ENCODE results near the gene MGA. TPM values are rescaled to one million over a fixed set of nuclear protein-coding genes. Genes with fewer than 3 reads are reported as not detected.

MGA gene
- total RNA-seq (2014; rRNA removed; shearing (Covaris generic); ENCODE audit: low replicate concordance) = 10.4 and 12.8 TPM in 2 replicates

GRCh38 chr15:41660235-41661077, at the start of gene MGA:
MGA (plus strand) TSS chr15:41660405.
- H3K27me3 ChIP-seq = no peaks in the 10 kb centered on the region
- peak; percentile 40 for DNase-seq
- peak within 1 kb of the TSS; percentile 61 for H3K4me3 ChIP-seq
- no peaks in the 10 kb centered on the region for H3K36me3 ChIP-seq
- H3K9me3 ChIP-seq = no peaks in the 10 kb centered on the region

GRCh38 chr15:41620536-41621199, 39.5 kb upstream of the MGA start:
- no peaks in the 10 kb centered on the region for H3K27me3 ChIP-seq
- no peaks in the 10 kb centered on the region for H3K9me3 ChIP-seq
- peak overlapping the region; percentile 65 for H3K4me3 ChIP-seq
- no peaks in the 10 kb centered on the region for H3K36me3 ChIP-seq
- no peak for DNase-seq

GRCh38 chr15:41621200-41622193, 38.7 kb upstream of the MGA start:
- peak overlapping the region; percentile 65 for H3K4me3 ChIP-seq
- no peaks in the 10 kb centered on the region for H3K9me3 ChIP-seq
- H3K36me3 ChIP-seq = no peaks in the 10 kb centered on the region
- peak; percentile 89 for DNase-seq
- no peaks in the 10 kb centered on the region for H3K27me3 ChIP-seq

- Histone ChIP-seq H3K4me3 (no peak overlapping the region), H3K36me3 (no peaks in the 10 kb centered on the region), H3K27me3 (no peaks in the 10 kb centered on the region), H3K9me3 (no peaks in the 10 kb centered on the region)
- no peak for DNase-seq
These were observed 37.3 kb upstream of the MGA start for GRCh38 chr15:41622901-41623300.

GRCh38 chr15:41627203-41627602, 33.0 kb upstream of the MGA start:
- H3K4me3 ChIP-seq = no peak overlapping the region
- no peaks in the 10 kb centered on the region for H3K9me3 ChIP-seq
- no peaks in the 10 kb centered on the region for H3K36me3 ChIP-seq
- no peaks in the 10 kb centered on the region for H3K27me3 ChIP-seq
- DNase-seq = no peak

- Histone ChIP-seq H3K36me3 (no peaks in the 10 kb centered on the region), H3K4me3 (no peak overlapping the region), H3K9me3 (no peaks in the 10 kb centered on the region), H3K27me3 (no peaks in the 10 kb centered on the region)
- DNase-seq = no peak
These were observed 30.7 kb upstream of the MGA start for GRCh38 chr15:41629463-41629862.

- Histone ChIP-seq H3K4me3 (no peak overlapping the region), H3K9me3 (no peaks in the 10 kb centered on the region), H3K36me3 (no peaks in the 10 kb centered on the region), H3K27me3 (no peaks in the 10 kb centered on the region)
- no peak for DNase-seq
These were observed 30.3 kb upstream of the MGA start for GRCh38 chr15:41629883-41630282.

- DNase-seq = no peak
- Histone ChIP-seq H3K36me3 (no peaks in the 10 kb centered on the region), H3K4me3 (no peak overlapping the region), H3K9me3 (no peaks in the 10 kb centered on the region), H3K27me3 (no peaks in the 10 kb centered on the region)
These were observed 29.5 kb upstream of the MGA start for GRCh38 chr15:41630616-41631217.

- Histone ChIP-seq H3K36me3 (no peaks in the 10 kb centered on the region), H3K4me3 (no peak overlapping the region), H3K27me3 (no peaks in the 10 kb centered on the region), H3K9me3 (no peaks in the 10 kb centered on the region)
- no peak for DNase-seq
These were observed 28.2 kb upstream of the MGA start for GRCh38 chr15:41631880-41632470.

GRCh38 chr15:41633609-41634008, 26.6 kb upstream of the MGA start:
- Histone ChIP-seq H3K27me3 (no peaks in the 10 kb centered on the region), H3K4me3 (no peak overlapping the region), H3K36me3 (no peaks in the 10 kb centered on the region), H3K9me3 (no peaks in the 10 kb centered on the region)
- no peak for DNase-seq

- no peak overlapping the region for H3K4me3 ChIP-seq
- no peaks in the 10 kb centered on the region for H3K27me3 ChIP-seq
- no peak for DNase-seq
- no peaks in the 10 kb centered on the region for H3K9me3 ChIP-seq
- no peaks in the 10 kb centered on the region for H3K36me3 ChIP-seq
These were observed 26.1 kb upstream of the MGA start for GRCh38 chr15:41634072-41634626.

- no peak for DNase-seq
- Histone ChIP-seq H3K9me3 (no peaks in the 10 kb centered on the region), H3K36me3 (no peaks in the 10 kb centered on the region), H3K4me3 (no peak overlapping the region), H3K27me3 (no peaks in the 10 kb centered on the region)
These were observed 23.1 kb upstream of the MGA start for GRCh38 chr15:41637086-41637485.

- no peaks in the 10 kb centered on the region for H3K9me3 ChIP-seq
- H3K36me3 ChIP-seq = no peaks in the 10 kb centered on the region
- H3K4me3 ChIP-seq = no peak overlapping the region
- no peaks in the 10 kb centered on the region for H3K27me3 ChIP-seq
- DNase-seq = no peak
These were observed 19.2 kb upstream of the MGA start for GRCh38 chr15:41640985-41641384.

- no peak for DNase-seq
- H3K9me3 ChIP-seq = peaks cover 4% of the 10 kb centered on the region
- no peaks in the 10 kb centered on the region for H3K27me3 ChIP-seq
- H3K4me3 ChIP-seq = no peak overlapping the region
- H3K36me3 ChIP-seq = no peaks in the 10 kb centered on the region; the same call in 1 of the 2 replicates
These were observed 12.9 kb upstream of the MGA start for GRCh38 chr15:41647262-41647661.

GRCh38 chr15:41648097-41648496, 12.1 kb upstream of the MGA start:
- no peaks in the 10 kb centered on the region; the same call in 1 of the 2 replicates for H3K36me3 ChIP-seq
- H3K9me3 ChIP-seq = peaks cover 4% of the 10 kb centered on the region
- H3K27me3 ChIP-seq = no peaks in the 10 kb centered on the region
- DNase-seq = no peak
- H3K4me3 ChIP-seq = no peak overlapping the region

- no peak overlapping the region for H3K4me3 ChIP-seq
- no peak for DNase-seq
- H3K27me3 ChIP-seq = no peaks in the 10 kb centered on the region
- H3K9me3 ChIP-seq = peaks cover 4% of the 10 kb centered on the region
- H3K36me3 ChIP-seq = no peaks in the 10 kb centered on the region; the same call in 1 of the 2 replicates
These were observed 11.4 kb upstream of the MGA start for GRCh38 chr15:41648770-41649169.
